ENCODE results near the gene RFC2.

GRCh38 chr7:74236284-74236683, 17.9 kb downstream of the RFC2 start:
- TF ChIP-seq POLR2A (IDR thresholded peaks at IDR 0.05) (no peak), POLR2AphosphoS5 (IDR thresholded peaks at IDR 0.05) (no peak)

Data from upper lobe of left lung (tissue), 4 donors.